GM21381 (cell line): Measurements from ENCODE around the gene HEPHL1.

Experiments
- ATAC-seq: cut with Tn5 transposase; IDR thresholded peaks from one replicate; pipeline ENCODE4 v1.9.1; 2021; ENCODE audit warnings: mild to moderate bottlenecking, moderate library complexity; ENCODE audit not compliant: unreplicated experiment

HEPHL1 gene

GRCh38 chr11:94128746-94129511, 107.8 kb downstream of the HEPHL1 start, which contains the start of gene PANX1:
Gene PANX1, plus strand, starts transcription at chr11:94128841. Its CDS starts 472 bp downstream, at chr11:94129313.
- ATAC-seq, result peak; percentile 85

- no peak for ATAC-seq
These were observed 108.6 kb downstream of the HEPHL1 start for GRCh38 chr11:94129512-94130297.

- no peak for ATAC-seq
These were observed 109.3 kb downstream of the HEPHL1 start for GRCh38 chr11:94130298-94131046.

GRCh38 chr11:94131047-94131717, 110.0 kb downstream of the HEPHL1 start:
- ATAC-seq, result no peak

- ATAC-seq, result no peak
These were observed 110.6 kb downstream of the HEPHL1 start for GRCh38 chr11:94131718-94132115.

- ATAC-seq, result no peak
These were observed 111.0 kb downstream of the HEPHL1 start for GRCh38 chr11:94132152-94132558.

- no peak for ATAC-seq
These were observed 111.8 kb downstream of the HEPHL1 start for GRCh38 chr11:94132823-94133408.

- ATAC-seq, result no peak
These were observed 112.6 kb downstream of the HEPHL1 start for GRCh38 chr11:94133752-94134151.

- peak; percentile 57 for ATAC-seq
These were observed 113.7 kb downstream of the HEPHL1 start for GRCh38 chr11:94134651-94135512.

- ATAC-seq, result no peak
These were observed 118.3 kb downstream of the HEPHL1 start for GRCh38 chr11:94139416-94139815.

- no peak for ATAC-seq
These were observed 119.1 kb downstream of the HEPHL1 start for GRCh38 chr11:94140154-94140655.

GRCh38 chr11:94141511-94142307, 120.6 kb downstream of the HEPHL1 start:
- no peak for ATAC-seq

GRCh38 chr11:94142308-94143281, 121.4 kb downstream of the HEPHL1 start:
- ATAC-seq, result no peak

GRCh38 chr11:94144216-94144615, 123.1 kb downstream of the HEPHL1 start:
- ATAC-seq, result no peak

GRCh38 chr11:94144664-94145063, 123.5 kb downstream of the HEPHL1 start:
- ATAC-seq, result no peak

GRCh38 chr11:94145431-94145830, 124.3 kb downstream of the HEPHL1 start:
- ATAC-seq, result no peak

GRCh38 chr11:94145916-94146315, 124.8 kb downstream of the HEPHL1 start:
- no peak for ATAC-seq
